ENCODE data around the gene DEPDC5. TPM values are rescaled to one million over a fixed set of nuclear protein-coding genes. Genes with fewer than 3 reads are reported as not detected.
"Not testable (repeated sequence)": the region's sequence is repeated elsewhere in the genome, so short reads cannot be mapped to it uniquely, and the experiment has no call there.

Gene DEPDC5
- total and polyA plus RNA-seq, 2 donors (not counting 1 experiment from before 2014, with no cell fraction given): 35.5 to 124 TPM

DNA sequence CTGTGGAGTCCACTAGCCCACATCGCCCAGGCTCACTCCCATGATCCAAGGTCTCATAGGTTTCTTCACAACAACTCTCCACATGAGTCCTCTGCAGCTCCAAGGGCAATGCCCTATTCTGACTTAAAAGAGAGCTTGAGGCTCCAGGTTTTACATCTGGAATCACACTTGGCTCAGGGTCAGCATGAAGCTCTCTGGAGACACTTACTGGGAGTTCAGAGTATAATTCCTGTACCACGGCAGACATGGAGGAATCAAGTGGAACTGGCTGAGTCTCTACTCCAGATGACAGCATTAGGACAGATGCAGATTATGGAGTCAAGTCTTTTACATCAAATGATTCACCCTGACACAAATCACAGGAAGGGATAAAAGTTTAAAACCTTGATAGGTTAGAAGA is 15.3 kb upstream of the DEPDC5 start:
- no peaks in the 10 kb centered on the region for H3K27me3 Mint-ChIP-seq
- no peaks in the 10 kb centered on the region for H3K4me1 ChIP-seq (ENCODE audit: control insufficient read depth in 2 of 2, insufficient read depth in 2 of 2, low read length in 2 of 2)
- H2AFZ ChIP-seq (ENCODE audit: insufficient read depth, low read depth, low read length, poor library complexity, severe bottlenecking): no peak overlapping the region
- POLR2A ChIA-PET: no interaction called here
- H3K4me1 Mint-ChIP-seq: peaks cover 17% of the 10 kb centered on the region
- no peaks in the 10 kb centered on the region for H3K27me3 ChIP-seq (replicated peaks in 1 of 4; ENCODE audit: control extremely low read depth in 1 of 4, control insufficient read depth in 3 of 4, insufficient read depth in 4 of 4, low read length in 3 of 4)
- peaks cover 93% of the 10 kb centered on the region for H3K79me2 ChIP-seq (ENCODE audit: control insufficient read depth, insufficient read depth, low read length)
- no peak overlapping the region for H3K4me2 ChIP-seq (replicated peaks; ENCODE audit: low read depth, low read length, poor library complexity, severe bottlenecking)
- CTCF ChIA-PET: no interaction called here
- TF ChIP-seq, protein P1, sequence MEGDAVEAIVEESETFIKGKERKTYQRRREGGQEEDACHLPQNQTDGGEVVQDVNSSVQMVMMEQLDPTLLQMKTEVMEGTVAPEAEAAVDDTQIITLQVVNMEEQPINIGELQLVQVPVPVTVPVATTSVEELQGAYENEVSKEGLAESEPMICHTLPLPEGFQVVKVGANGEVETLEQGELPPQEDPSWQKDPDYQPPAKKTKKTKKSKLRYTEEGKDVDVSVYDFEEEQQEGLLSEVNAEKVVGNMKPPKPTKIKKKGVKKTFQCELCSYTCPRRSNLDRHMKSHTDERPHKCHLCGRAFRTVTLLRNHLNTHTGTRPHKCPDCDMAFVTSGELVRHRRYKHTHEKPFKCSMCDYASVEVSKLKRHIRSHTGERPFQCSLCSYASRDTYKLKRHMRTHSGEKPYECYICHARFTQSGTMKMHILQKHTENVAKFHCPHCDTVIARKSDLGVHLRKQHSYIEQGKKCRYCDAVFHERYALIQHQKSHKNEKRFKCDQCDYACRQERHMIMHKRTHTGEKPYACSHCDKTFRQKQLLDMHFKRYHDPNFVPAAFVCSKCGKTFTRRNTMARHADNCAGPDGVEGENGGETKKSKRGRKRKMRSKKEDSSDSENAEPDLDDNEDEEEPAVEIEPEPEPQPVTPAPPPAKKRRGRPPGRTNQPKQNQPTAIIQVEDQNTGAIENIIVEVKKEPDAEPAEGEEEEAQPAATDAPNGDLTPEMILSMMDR (IDR thresholded peaks at IDR 0.05): no peak
- TF ChIP-seq EZH2 (IDR thresholded peaks at IDR 0.05; ENCODE audit: borderline replicate concordance, insufficient read depth, low read depth, low read length, poor library complexity, severe bottlenecking): no peak
- 100% methylated on average over 1 of the region's 2 CpGs for WGBS (ENCODE audit: insufficient coverage)
- ATAC-seq (ENCODE audit: low read depth) (no peak), DNase-seq (no peak)
- H4K20me1 ChIP-seq (ENCODE audit: control insufficient read depth, insufficient read depth, low read length, poor library complexity, severe bottlenecking): peaks cover 63% of the 10 kb centered on the region
- no peaks in the 10 kb centered on the region for H3K9me3 Mint-ChIP-seq (ENCODE audit: insufficient read depth)
- no peak overlapping the region for H3K9ac ChIP-seq (ENCODE audit: low read length)
- intact Hi-C loops (cut with micrococcal nuclease): no loop called here
- H3K27ac ChIP-seq (ENCODE audit: low read length in 2 of 2): no peak overlapping the region
- no peak overlapping the region for H3K27ac Mint-ChIP-seq
- H3K4me3 ChIP-seq (ENCODE audit: control extremely low read depth in 1 of 5, extremely low read depth in 1 of 5, insufficient read depth in 1 of 5, low read depth in 2 of 5, low read length in 4 of 5): no peak overlapping the region
- no peak overlapping the region for H3K4me3 Mint-ChIP-seq
- H3K9me3 ChIP-seq (ENCODE audit: control extremely low read depth in 1 of 3, control insufficient read depth in 2 of 3, insufficient read depth in 1 of 3, low read length in 2 of 3): no peaks in the 10 kb centered on the region
- H3K36me3 ChIP-seq (replicated peaks in 1 of 2; ENCODE audit: control extremely low read depth in 1 of 2, control insufficient read depth in 1 of 2, extremely low read depth in 1 of 2, insufficient read depth in 2 of 2, low read length in 1 of 2): peaks cover 0 to 45% of the 10 kb centered on the region in 2 experiments

DNA sequence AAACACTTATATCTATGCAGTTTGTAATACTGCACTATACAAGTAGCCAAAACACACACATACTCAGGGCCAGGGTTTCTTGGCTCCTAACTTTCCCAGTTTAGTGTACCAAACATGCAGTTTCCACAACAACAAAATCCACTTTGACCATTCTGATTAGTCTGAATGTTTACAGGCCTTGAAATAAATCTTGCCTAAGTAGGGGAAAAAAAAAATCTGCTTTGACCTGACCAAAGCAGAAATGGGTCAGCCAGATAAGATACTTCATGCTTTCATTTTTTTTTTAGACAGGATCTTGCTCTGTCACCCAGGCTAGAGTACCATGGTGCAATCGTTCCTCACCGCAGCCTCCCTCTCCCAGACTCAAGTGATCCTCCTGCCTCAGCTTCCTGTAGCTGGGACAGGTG is 14.0 kb upstream of the DEPDC5 start:
- ChIA-PET CTCF (no interaction called here), POLR2A (no interaction called here)
- H3K36me3 ChIP-seq (replicated peaks in 1 of 2; ENCODE audit: control extremely low read depth in 1 of 2, control insufficient read depth in 1 of 2, extremely low read depth in 1 of 2, insufficient read depth in 2 of 2, low read length in 1 of 2): peaks cover 0 to 36% of the 10 kb centered on the region in 2 experiments
- H3K9me3 Mint-ChIP-seq (ENCODE audit: insufficient read depth): no peaks in the 10 kb centered on the region
- H3K4me2 ChIP-seq (replicated peaks; ENCODE audit: low read depth, low read length, poor library complexity, severe bottlenecking): no peak overlapping the region
- no peak for ATAC-seq (ENCODE audit: low read depth)
- peaks cover 19% of the 10 kb centered on the region for H3K4me1 Mint-ChIP-seq
- intact Hi-C loops (cut with micrococcal nuclease): no loop called here
- no peaks in the 10 kb centered on the region for H3K27me3 Mint-ChIP-seq
- H3K27me3 ChIP-seq (replicated peaks in 1 of 4; ENCODE audit: control extremely low read depth in 1 of 4, control insufficient read depth in 3 of 4, insufficient read depth in 4 of 4, low read length in 3 of 4): no peaks in the 10 kb centered on the region
- H3K79me2 ChIP-seq (ENCODE audit: control insufficient read depth, insufficient read depth, low read length): peaks cover 92% of the 10 kb centered on the region
- H3K27ac ChIP-seq (ENCODE audit: low read length in 2 of 2): no peak overlapping the region
- TF ChIP-seq EZH2 (IDR thresholded peaks at IDR 0.05; ENCODE audit: borderline replicate concordance, insufficient read depth, low read depth, low read length, poor library complexity, severe bottlenecking): no peak
- TF ChIP-seq, protein P1 (IDR thresholded peaks at IDR 0.05): no peak
- H3K4me1 ChIP-seq (ENCODE audit: control insufficient read depth in 2 of 2, insufficient read depth in 2 of 2, low read length in 2 of 2): no peaks in the 10 kb centered on the region
- H3K4me3 Mint-ChIP-seq: no peak overlapping the region
- H3K27ac Mint-ChIP-seq: no peak overlapping the region
- no peak overlapping the region for H3K4me3 ChIP-seq (ENCODE audit: control extremely low read depth in 1 of 5, extremely low read depth in 1 of 5, insufficient read depth in 1 of 5, low read depth in 2 of 5, low read length in 4 of 5)
- H3K9me3 ChIP-seq (ENCODE audit: control extremely low read depth in 1 of 3, control insufficient read depth in 2 of 3, insufficient read depth in 1 of 3, low read length in 2 of 3): no peaks in the 10 kb centered on the region
- WGBS (ENCODE audit: insufficient coverage): 93% methylated on average over 2 of the region's 2 CpGs
- no peak overlapping the region for H2AFZ ChIP-seq (ENCODE audit: insufficient read depth, low read depth, low read length, poor library complexity, severe bottlenecking)
- H3K9ac ChIP-seq (ENCODE audit: low read length): no peak overlapping the region
- no peak for DNase-seq
- peaks cover 61% of the 10 kb centered on the region for H4K20me1 ChIP-seq (ENCODE audit: control insufficient read depth, insufficient read depth, low read length, poor library complexity, severe bottlenecking)

DNA sequence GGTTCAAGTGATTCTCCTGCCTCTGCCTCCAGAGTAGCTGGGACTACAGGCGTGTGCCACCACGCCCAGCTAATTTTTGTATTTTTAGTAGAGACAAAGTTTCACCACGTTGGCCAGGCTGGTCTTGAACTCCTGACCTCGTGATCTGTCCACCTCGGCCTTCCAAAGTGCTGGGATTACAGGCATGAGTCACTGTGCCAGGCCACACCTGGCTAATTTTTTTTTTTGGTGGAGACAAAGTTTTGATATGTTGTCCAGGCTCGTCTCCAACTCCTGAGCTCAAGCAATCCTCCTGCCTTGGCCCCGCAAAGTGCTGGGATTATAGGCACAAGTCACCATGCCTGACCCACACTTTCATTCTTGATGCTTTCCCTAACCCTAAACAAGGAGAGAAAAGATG is 13.5 kb upstream of the DEPDC5 start:
- H3K4me2 ChIP-seq (replicated peaks; ENCODE audit: low read depth, low read length, poor library complexity, severe bottlenecking); H3K4me3 Mint-ChIP-seq; H3K9ac ChIP-seq (ENCODE audit: low read length); ATAC-seq (ENCODE audit: low read depth); intact Hi-C loops (cut with micrococcal nuclease); DNase-seq; H3K27ac ChIP-seq (ENCODE audit: low read length in 2 of 2); POLR2A ChIA-PET; H3K27me3 ChIP-seq (replicated peaks in 1 of 4; ENCODE audit: control extremely low read depth in 1 of 4, control insufficient read depth in 3 of 4, insufficient read depth in 4 of 4, low read length in 3 of 4); H3K9me3 Mint-ChIP-seq (ENCODE audit: insufficient read depth); H3K27me3 Mint-ChIP-seq; H3K27ac Mint-ChIP-seq; H3K9me3 ChIP-seq (ENCODE audit: control extremely low read depth in 1 of 3, control insufficient read depth in 2 of 3, insufficient read depth in 1 of 3, low read length in 2 of 3); H3K4me3 ChIP-seq (ENCODE audit: control extremely low read depth in 1 of 5, extremely low read depth in 1 of 5, insufficient read depth in 1 of 5, low read depth in 2 of 5, low read length in 4 of 5); H3K4me1 ChIP-seq (ENCODE audit: control insufficient read depth in 2 of 2, insufficient read depth in 2 of 2, low read length in 2 of 2); H2AFZ ChIP-seq (ENCODE audit: insufficient read depth, low read depth, low read length, poor library complexity, severe bottlenecking); CTCF ChIA-PET: not testable (repeated sequence)
- peaks cover 90% of the 10 kb centered on the region for H3K79me2 ChIP-seq (ENCODE audit: control insufficient read depth, insufficient read depth, low read length)
- peaks cover 59% of the 10 kb centered on the region for H4K20me1 ChIP-seq (ENCODE audit: control insufficient read depth, insufficient read depth, low read length, poor library complexity, severe bottlenecking)
- WGBS (ENCODE audit: insufficient coverage): 95% methylated on average over 6 of the region's 7 CpGs
- peaks cover 19% of the 10 kb centered on the region for H3K4me1 Mint-ChIP-seq
- peaks cover 0 to 34% of the 10 kb centered on the region in 2 experiments for H3K36me3 ChIP-seq (replicated peaks in 1 of 2; ENCODE audit: control extremely low read depth in 1 of 2, control insufficient read depth in 1 of 2, extremely low read depth in 1 of 2, insufficient read depth in 2 of 2, low read length in 1 of 2)

Data from B cell (primary cell).